ENCODE data around the gene ZFYVE9. TPM values are rescaled to one million over a fixed set of nuclear protein-coding genes. Genes with fewer than 3 reads are reported as not detected.
A peak's percentile ranks its signal among the peaks of the same experiment; 100 is the strongest.
"Not testable (repeated sequence)": the region's sequence is repeated elsewhere in the genome, so short reads cannot be mapped to it uniquely, and the experiment has no call there.

The ZFYVE9 gene
- total RNA-seq = 1 to 10 TPM; 1.4 to 5.1 TPM

DNA sequence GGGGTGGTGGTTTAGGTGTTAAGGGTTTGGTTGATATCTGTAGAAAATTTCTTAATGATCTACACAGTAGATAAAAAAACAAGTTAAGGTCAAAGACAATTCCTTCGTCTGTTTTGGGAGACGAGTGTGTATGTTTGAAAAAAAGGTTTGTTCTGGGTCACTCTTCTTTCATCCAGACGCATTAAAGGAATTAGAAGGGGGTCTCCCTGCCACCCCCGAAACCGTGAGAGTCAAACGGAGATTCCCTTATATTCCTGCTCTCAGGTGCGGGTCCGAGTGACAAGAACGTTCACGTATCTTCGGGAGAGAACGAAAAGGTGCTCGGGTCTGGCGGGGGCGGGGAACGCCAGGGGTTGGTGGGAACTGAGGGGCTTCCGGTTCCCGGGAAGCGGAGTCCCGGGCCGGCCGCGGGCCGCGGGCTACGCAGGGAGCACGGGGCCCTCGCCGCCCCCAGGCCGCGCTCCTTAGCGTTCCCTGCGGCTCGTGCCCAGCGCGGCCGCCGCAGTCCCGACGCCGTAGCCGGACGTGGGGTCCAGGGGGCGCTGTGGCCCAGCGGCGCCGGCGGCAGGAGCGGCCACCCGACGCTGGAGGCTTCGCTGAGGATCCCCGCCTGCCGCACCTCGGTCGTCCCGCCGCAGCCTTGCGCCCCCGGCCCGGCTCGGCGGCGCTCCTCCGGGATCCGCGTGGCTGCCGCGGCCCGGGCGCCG lies at the start of gene ZFYVE9:
ZFYVE9 (plus strand) TSS at position 577 of the 707 bp plus-strand sequence. CDS start 91,118 bp downstream, outside the sequence.
- Mint-ChIP-seq H3K9me3 (peaks cover 0 to 5% of the 10 kb centered on the region in 2 donors), H3K36me3 (peaks cover 0 to 6% of the 10 kb centered on the region in 2 donors), H3K27ac (peak within 1 kb of the TSS; percentile 40 to 74)
- ATAC-seq (peak; percentile 69 to 72), DNase-seq (ENCODE audit: low spot score in 2 of 2) (peak; percentile 70 to 77)

DNA sequence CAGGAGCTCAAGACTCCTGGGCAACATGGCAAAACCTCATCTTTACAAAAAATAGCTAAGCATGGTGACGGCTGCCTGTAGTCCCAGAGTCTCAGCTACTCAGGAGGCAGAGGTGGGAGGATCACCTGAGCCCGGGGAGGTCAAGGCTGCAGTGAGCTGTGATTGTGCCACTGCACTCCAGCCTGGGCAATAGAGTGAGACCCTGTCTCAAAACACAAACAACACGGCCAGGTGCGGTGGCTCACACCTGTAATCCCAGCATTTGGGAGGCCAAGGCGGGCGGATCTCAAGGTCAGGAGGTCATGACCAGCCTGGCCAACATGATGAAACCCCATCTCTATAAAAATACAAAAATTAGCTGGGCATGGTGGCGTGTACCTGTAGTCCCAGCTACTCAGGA lies 47.6 kb upstream of the ZFYVE9 start:
- ATAC-seq; DNase-seq (ENCODE audit: low spot score in 2 of 2); H3K9me3 Mint-ChIP-seq; H3K27ac Mint-ChIP-seq: not testable (repeated sequence)
- H3K36me3 Mint-ChIP-seq = peaks cover 0 to 20% of the 10 kb centered on the region in 2 donors

- H3K36me3 Mint-ChIP-seq = peaks cover 0 to 5% of the 10 kb centered on the region in 2 donors
- no peak for ATAC-seq
- no peak for DNase-seq (ENCODE audit: low spot score in 2 of 2)
- H3K9me3 Mint-ChIP-seq = no peaks in the 10 kb centered on the region
- no peak overlapping the region for H3K27ac Mint-ChIP-seq
Measured at GRCh38 chr1:52096216-52096615, 45.7 kb upstream of the ZFYVE9 start.

- Mint-ChIP-seq H3K27ac (no peak overlapping the region), H3K9me3 (no peaks in the 10 kb centered on the region), H3K36me3 (no peaks in the 10 kb centered on the region)
- DNase-seq (ENCODE audit: low spot score in 2 of 2) (no peak), ATAC-seq (no peak)
Measured at GRCh38 chr1:52098139-52098871, 43.6 kb upstream of the ZFYVE9 start.

DNA sequence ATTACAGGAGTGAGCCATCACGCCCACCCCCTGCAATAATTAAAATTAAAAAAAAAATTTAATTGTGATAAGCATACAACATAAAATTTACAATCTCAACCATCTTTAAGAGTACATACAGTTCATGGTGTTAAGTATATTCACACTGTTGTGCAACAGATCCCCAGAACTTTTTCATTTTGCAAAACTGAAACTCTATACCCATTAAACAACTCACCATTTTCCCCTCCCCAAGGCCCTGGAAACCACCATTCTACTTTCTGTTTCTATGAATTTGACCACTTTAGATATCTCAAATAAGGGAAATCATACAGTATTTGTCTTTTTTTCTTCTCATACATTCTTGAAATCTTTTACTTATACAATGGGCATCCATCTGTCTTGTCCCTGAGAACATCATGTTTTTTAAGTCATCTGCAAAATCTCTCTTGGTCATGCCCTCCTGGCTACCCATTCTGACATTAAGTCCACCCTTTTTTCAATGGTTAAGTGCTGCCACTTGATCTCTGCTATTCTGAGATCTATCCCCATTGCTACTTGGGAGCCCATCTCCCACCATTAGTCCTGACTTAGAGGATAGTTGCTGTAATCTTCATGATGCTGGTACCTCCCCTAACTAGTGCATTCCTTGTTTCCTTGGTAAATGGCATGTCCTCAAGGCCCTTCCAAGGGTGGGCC lies 39.4 kb upstream of the ZFYVE9 start:
- Mint-ChIP-seq H3K27ac (peak overlapping the region in 1 of 2 donors; percentile 16), H3K36me3 (no peaks in the 10 kb centered on the region), H3K9me3 (no peaks in the 10 kb centered on the region)
- DNase-seq (ENCODE audit: low spot score in 2 of 2) (no peak), ATAC-seq (peak; percentile 67 to 80)

DNA sequence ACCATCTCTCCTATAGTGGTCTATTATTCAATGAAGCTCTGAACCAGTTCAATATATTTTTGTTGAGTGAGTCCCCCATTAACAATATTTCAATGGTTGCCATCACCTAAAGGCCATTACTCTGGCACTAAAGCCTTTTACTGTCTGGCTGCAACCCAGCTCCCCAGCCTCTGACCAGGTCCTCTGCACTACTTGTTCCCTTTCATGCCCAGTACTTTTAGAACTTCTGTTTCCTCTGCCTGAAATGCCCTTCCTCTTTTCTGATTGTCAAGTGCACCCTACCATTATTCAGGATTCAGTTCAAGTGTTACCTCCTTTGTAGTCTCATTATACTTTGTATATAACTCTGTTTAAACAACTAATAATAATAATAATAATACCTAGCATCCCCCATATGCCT lies 30.4 kb upstream of the ZFYVE9 start:
- Mint-ChIP-seq H3K9me3 (no peaks in the 10 kb centered on the region), H3K36me3 (no peaks in the 10 kb centered on the region), H3K27ac (no peak overlapping the region)
- ATAC-seq (no peak), DNase-seq (ENCODE audit: low spot score in 2 of 2) (no peak)

GRCh38 chr1:52112489-52112888 lies 29.4 kb upstream of the ZFYVE9 start:
- no peaks in the 10 kb centered on the region for H3K36me3 Mint-ChIP-seq
- DNase-seq (ENCODE audit: low spot score in 2 of 2) (no peak), ATAC-seq (no peak)
- H3K27ac Mint-ChIP-seq = no peak overlapping the region
- no peaks in the 10 kb centered on the region for H3K9me3 Mint-ChIP-seq

DNA sequence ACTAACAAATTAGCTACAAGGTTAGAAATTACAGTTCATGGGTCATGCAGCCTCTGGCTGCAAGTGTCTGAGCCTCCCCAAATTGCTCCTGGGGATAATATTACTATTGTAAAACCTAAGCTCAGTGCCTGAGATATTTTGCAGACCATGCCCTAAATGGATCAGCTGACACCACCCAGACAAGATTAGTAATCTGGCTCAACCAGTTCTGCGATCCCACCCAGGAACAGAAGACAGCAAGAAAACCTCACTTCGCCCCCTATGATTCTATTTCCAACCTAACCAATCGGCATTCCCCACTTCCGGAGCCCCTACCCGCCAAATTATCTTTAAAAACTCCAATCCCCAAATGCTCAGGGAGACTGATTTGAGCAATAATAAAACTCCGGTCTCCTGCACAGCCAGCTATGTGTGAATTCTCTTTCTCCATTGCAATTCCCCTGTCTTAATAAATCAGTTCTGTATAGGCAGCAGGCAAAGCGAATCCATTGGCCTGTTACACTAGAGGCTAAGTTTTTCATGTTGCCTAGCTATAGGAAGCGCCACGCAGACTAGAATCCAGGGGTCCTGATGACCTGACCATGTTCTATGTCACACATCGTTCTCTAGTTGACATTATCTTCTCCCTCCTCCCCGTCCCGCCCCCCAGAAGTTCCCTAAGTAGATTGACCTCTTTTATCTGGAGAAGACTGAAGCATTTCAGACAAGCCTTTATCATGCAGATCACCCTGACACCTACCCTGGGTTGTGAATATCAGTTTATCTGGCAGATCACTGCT lies 22.4 kb upstream of the ZFYVE9 start:
- H3K9me3 Mint-ChIP-seq = no peaks in the 10 kb centered on the region
- DNase-seq (ENCODE audit: low spot score in 2 of 2) = no peak

DNA sequence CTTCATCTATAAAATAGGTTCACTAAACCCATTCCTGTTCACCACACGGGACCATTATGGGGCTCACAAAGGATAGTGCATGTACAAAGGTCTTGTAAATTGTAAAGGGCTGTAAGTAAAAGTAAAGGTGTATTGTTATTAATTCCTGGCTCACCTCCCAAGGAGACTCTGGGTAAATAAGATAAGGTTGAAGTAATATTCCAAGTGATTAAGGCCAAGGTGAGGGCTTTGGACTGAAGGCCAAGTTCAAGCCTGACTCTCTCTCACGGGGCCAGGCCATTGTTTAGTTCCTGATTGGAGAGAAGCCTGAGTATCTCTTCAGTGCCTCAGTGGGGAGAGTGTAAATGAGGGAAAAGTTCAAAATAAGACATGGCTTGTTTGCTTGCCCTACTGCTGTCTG lies 19.5 kb upstream of the ZFYVE9 start:
- Mint-ChIP-seq H3K27ac (no peak overlapping the region), H3K36me3 (no peaks in the 10 kb centered on the region), H3K9me3 (no peaks in the 10 kb centered on the region)
- no peak for DNase-seq (ENCODE audit: low spot score in 2 of 2)
- ATAC-seq = no peak

More for the DNA sequence above, 22.4 kb upstream of the ZFYVE9 start:
- no peak overlapping the region for H3K27ac Mint-ChIP-seq
- H3K36me3 Mint-ChIP-seq = no peaks in the 10 kb centered on the region
- no peak for ATAC-seq

- no peak for ATAC-seq
- Mint-ChIP-seq H3K27ac (no peak overlapping the region), H3K9me3 (no peaks in the 10 kb centered on the region), H3K36me3 (no peaks in the 10 kb centered on the region)
- DNase-seq (ENCODE audit: low spot score in 2 of 2) = no peak
Measured at GRCh38 chr1:52123622-52124021, 18.3 kb upstream of the ZFYVE9 start.

DNA sequence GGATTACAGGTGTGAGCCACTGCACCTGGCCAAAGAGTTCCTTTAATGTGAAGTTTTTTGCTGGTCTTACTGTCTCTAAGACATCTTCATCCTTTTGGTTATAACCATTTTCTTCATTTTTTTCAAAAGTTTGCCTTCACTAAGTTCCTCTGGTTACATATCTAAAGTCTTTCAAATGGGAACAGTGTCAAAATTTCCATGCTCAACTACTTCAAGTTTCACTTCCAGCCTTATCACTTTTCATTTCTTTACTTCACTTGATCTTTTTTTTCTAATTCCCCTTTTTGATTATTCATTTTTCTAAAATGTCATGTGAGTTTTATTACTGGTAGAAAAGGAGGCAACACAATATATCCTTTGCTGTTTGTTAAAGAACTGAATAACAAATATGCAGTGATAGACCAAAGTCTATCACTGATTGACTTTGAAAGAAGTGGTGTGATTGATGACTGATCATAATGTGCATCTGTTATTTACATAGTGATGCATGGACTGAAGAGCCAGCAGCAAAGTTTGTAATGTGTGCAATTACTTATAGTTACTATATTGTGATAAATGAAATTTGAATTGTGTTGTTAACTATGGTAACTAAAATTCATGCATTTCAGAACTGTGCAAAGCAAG lies 16.0 kb upstream of the ZFYVE9 start:
- peak in 1 of 2 donors; percentile 66 for ATAC-seq
- no peak for DNase-seq (ENCODE audit: low spot score in 2 of 2)
- no peaks in the 10 kb centered on the region for H3K9me3 Mint-ChIP-seq
- H3K36me3 Mint-ChIP-seq = no peaks in the 10 kb centered on the region
- no peak overlapping the region for H3K27ac Mint-ChIP-seq

DNA sequence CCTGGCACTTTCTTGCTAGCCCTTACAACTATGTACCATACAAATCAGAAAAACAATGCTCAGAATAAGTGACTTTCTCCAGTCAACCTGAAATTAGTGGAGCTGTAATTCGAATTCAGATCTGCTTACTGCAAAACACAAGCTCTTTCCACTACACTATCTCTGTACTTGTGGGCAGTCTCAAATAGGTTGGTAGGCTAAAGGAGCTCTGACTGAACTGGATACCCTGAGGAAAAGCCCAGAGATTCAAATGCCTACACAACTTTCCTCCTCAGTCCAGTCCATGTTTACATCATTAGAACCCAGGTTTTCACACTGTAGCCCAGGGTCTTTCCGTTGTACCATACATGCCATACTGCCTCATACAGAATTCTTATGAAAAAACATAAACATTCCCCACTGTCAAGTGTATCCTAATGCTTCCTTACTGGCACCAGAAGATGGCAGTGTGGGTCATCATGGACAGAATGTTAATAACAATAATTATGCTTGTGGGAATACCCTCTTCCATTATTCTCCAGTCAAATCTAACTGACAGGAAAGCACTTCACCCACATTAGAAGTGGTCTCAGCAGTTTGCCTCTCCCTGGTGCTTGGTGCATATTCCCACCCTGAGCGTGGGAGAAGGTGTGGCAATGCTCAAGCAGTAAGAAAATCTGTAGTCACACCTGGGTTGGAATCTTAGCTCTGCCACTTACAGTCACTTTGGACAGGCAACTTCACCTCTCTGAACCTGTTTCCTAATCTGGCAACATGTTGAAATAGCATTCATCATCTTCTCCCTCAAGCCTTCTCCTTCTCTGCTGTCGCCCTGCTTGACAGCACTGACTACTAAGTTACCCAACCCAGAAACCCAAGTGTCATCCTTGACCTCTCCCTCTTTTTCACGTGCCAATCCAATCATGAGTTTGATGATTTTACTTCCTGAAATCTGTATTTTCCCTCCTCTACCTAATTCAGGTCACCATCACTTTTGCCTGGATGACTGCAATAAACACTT lies 14.4 kb upstream of the ZFYVE9 start:
- ATAC-seq (peak; percentile 47 to 51), DNase-seq (ENCODE audit: low spot score in 2 of 2) (peak in 1 of 2 donors; percentile 12)
- Mint-ChIP-seq H3K9me3 (no peaks in the 10 kb centered on the region), H3K27ac (no peak overlapping the region), H3K36me3 (no peaks in the 10 kb centered on the region)

- peak; percentile 69 to 80 for ATAC-seq
- peak in 1 of 2 donors; percentile 36 for DNase-seq (ENCODE audit: low spot score in 2 of 2)
- peaks cover 0 to 5% of the 10 kb centered on the region in 2 donors for H3K9me3 Mint-ChIP-seq
- H3K27ac Mint-ChIP-seq = peak overlapping the region; percentile 1 to 74
- peaks cover 0 to 6% of the 10 kb centered on the region in 2 donors for H3K36me3 Mint-ChIP-seq
Measured at GRCh38 chr1:52139817-52140540, 1.9 kb upstream of the ZFYVE9 start.

DNA sequence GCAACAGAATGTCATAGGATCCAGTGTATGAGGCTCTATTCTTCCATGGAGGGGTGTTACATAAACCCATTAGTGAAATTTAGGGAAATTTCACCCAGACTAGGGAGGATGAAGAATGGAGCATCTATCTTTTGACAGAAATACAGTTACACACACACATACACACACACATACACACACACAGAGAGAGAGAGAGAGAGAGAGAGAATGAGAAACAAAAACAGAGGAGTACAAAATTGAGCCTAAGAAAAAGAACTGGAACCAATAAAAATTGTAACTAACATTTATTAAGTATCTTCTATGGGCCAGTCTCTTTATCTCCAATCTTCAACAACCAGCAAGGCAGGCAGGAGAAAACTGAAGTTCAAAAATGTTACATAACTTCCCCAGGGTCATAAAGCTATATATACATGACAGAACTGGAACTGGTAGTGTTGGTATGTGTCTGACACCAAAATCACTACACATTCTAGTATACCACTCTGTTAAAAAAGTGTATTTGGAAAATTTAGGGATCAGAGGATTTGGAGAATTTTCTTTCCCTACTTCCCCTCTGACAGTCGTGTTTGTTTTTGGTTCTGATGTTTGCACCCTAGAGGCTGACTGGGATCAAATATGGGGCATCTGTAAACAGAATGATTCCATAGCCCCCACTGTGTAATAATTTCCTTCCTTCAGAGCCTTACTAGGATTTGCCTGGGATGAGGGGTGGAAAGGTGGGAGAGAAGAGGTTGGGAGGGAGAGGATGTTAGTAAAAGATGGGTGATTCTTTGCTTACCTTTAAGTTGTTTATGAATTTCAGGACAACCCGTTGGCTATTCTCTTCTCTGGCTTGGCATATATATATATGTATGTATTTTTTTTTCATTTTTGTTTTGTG lies 1.0 kb upstream of the ZFYVE9 start:
- peak overlapping the region; percentile 15 to 74 for H3K27ac Mint-ChIP-seq
- H3K36me3 Mint-ChIP-seq = peaks cover 0 to 6% of the 10 kb centered on the region in 2 donors
- DNase-seq (ENCODE audit: low spot score in 2 of 2) = no peak
- peaks cover 0 to 5% of the 10 kb centered on the region in 2 donors for H3K9me3 Mint-ChIP-seq
- ATAC-seq = no peak
